ENCODE results near the gene PPP6R3. TPM values are rescaled to one million over a fixed set of nuclear protein-coding genes. Genes with fewer than 3 reads are reported as not detected.
"Not testable (repeated sequence)": the region's sequence is repeated elsewhere in the genome, so short reads cannot be mapped to it uniquely, and the experiment has no call there.

PPP6R3 gene
- total and polyA plus RNA-seq, 2 of the 8 experiments (the other 6 are each of a cell fraction or from before 2014, with no cell fraction given), result 44.6 to 150 TPM

- not testable (repeated sequence) for H3K27ac ChIP-seq (ENCODE audit: low read depth, low read length); H4K91ac ChIP-seq (replicated peaks; ENCODE audit: insufficient read length, low read length); H2AFZ ChIP-seq (ENCODE audit: low read length); H3K27me3 ChIP-seq (replicated peaks in 1 of 4; ENCODE audit: control insufficient read depth in 3 of 4, extremely low read depth in 1 of 4, insufficient read depth in 3 of 4, low read length in 3 of 4); H3K4ac ChIP-seq (replicated peaks; ENCODE audit: insufficient read length, low read depth, low read length); H2BK5ac ChIP-seq (ENCODE audit: low read depth, low read length); H3K23me2 ChIP-seq (ENCODE audit: low read depth, low read length); H3K4me1 ChIP-seq (replicated peaks in 1 of 4; ENCODE audit: control insufficient read depth in 3 of 4, insufficient read depth in 4 of 4, low read length in 3 of 4); FAIRE-seq; H3K4me2 ChIP-seq (ENCODE audit: insufficient read depth in 1 of 2, low read depth in 2 of 2, low read length in 2 of 2); H2AK5ac ChIP-seq (ENCODE audit: low read depth, low read length); H2BK120ac ChIP-seq (replicated peaks; ENCODE audit: low read depth, low read length); H3K4me3 ChIP-seq (ENCODE audit: extremely low read depth in 1 of 4, insufficient read depth in 2 of 4, low read depth in 3 of 4, low read length in 4 of 4); H3K79me2 ChIP-seq (ENCODE audit: control insufficient read depth in 1 of 2, insufficient read depth in 2 of 2, low read length in 2 of 2); H2BK12ac ChIP-seq (ENCODE audit: low read depth, low read length); H3K9me3 ChIP-seq (ENCODE audit: insufficient read depth in 2 of 2, low read depth in 1 of 2, low read length in 1 of 2); H3K36me3 ChIP-seq (ENCODE audit: control insufficient read depth in 2 of 4, insufficient read depth in 4 of 4, low read length in 3 of 4); H3K79me1 ChIP-seq (ENCODE audit: low read depth, low read length); H3K23ac ChIP-seq (ENCODE audit: insufficient read length); H3K9ac ChIP-seq (replicated peaks in 1 of 4; ENCODE audit: extremely low read depth in 1 of 4, low read depth in 3 of 4, low read length in 3 of 4); H4K8ac ChIP-seq (ENCODE audit: extremely low read depth, insufficient read depth, low read length); H3K18ac ChIP-seq (ENCODE audit: extremely low read depth, low read length); H3K14ac ChIP-seq (ENCODE audit: insufficient read length); H2BK20ac ChIP-seq (ENCODE audit: low read length); H4K20me1 ChIP-seq (replicated peaks in 1 of 2; ENCODE audit: control insufficient read depth in 1 of 2, insufficient read depth in 2 of 2, low read length in 2 of 2); H2BK15ac ChIP-seq (ENCODE audit: low read length); H3K56ac ChIP-seq (replicated peaks; ENCODE audit: insufficient read length, low read depth, low read length); H4K5ac ChIP-seq (ENCODE audit: insufficient read length, low read depth, low read length); DNase-seq (ENCODE audit: low read depth in 1 of 2, low spot score in 2 of 2)
- ChIA-PET POLR2A (ENCODE audit: partially characterized antibody) (interaction anchor here (1.4 kb wide), 1 partner anchor 18 kb away, joined by 3 read pairs; no protein-coding TSS in a partner anchor), CTCF (ENCODE audit: partially characterized antibody) (interaction anchor here (1.2 kb wide), 2 partner anchors 26 to 80 kb away, joined by 3 read pairs; no protein-coding TSS in a partner anchor)
- 84% methylated on average over 3 of the region's 5 CpGs; no CpG with 5 or more reads in 1 of the 2 experiments for WGBS, 2 experiments (ENCODE audit: extremely low coverage in 1 of 2, insufficient coverage in 1 of 2, insufficient read length in 1 of 2, insufficient replicate concordance in 2 of 2, low coverage in 1 of 2, low lambda C conversion rate in 2 of 2, missing lambda C conversion rate in 1 of 2)
Measured at GRCh38 chr11:68628837-68629236, 168.3 kb downstream of the PPP6R3 start.

GRCh38 chr11:68632375-68632774 is 171.8 kb downstream of the PPP6R3 start:
- H3K79me1 ChIP-seq (ENCODE audit: low read depth, low read length); H3K14ac ChIP-seq (ENCODE audit: insufficient read length); H3K56ac ChIP-seq (replicated peaks; ENCODE audit: insufficient read length, low read depth, low read length); H4K91ac ChIP-seq (replicated peaks; ENCODE audit: insufficient read length, low read length); H2BK15ac ChIP-seq (ENCODE audit: low read length); H3K27me3 ChIP-seq (replicated peaks in 1 of 4; ENCODE audit: control insufficient read depth in 3 of 4, extremely low read depth in 1 of 4, insufficient read depth in 3 of 4, low read length in 3 of 4); H3K79me2 ChIP-seq (ENCODE audit: control insufficient read depth in 1 of 2, insufficient read depth in 2 of 2, low read length in 2 of 2); H3K36me3 ChIP-seq (ENCODE audit: control insufficient read depth in 2 of 4, insufficient read depth in 4 of 4, low read length in 3 of 4); DNase-seq (ENCODE audit: low read depth in 1 of 2, low spot score in 2 of 2); H2BK20ac ChIP-seq (ENCODE audit: low read length); H4K20me1 ChIP-seq (replicated peaks in 1 of 2; ENCODE audit: control insufficient read depth in 1 of 2, insufficient read depth in 2 of 2, low read length in 2 of 2); H2AK5ac ChIP-seq (ENCODE audit: low read depth, low read length); H3K9me3 ChIP-seq (ENCODE audit: insufficient read depth in 2 of 2, low read depth in 1 of 2, low read length in 1 of 2); H2AFZ ChIP-seq (ENCODE audit: low read length); H3K18ac ChIP-seq (ENCODE audit: extremely low read depth, low read length); POLR2A ChIA-PET (ENCODE audit: partially characterized antibody); H3K23ac ChIP-seq (ENCODE audit: insufficient read length); H3K27ac ChIP-seq (ENCODE audit: low read depth, low read length); FAIRE-seq; H3K23me2 ChIP-seq (ENCODE audit: low read depth, low read length); H2BK12ac ChIP-seq (ENCODE audit: low read depth, low read length); H4K5ac ChIP-seq (ENCODE audit: insufficient read length, low read depth, low read length); H2BK5ac ChIP-seq (ENCODE audit: low read depth, low read length); H3K4me2 ChIP-seq (ENCODE audit: insufficient read depth in 1 of 2, low read depth in 2 of 2, low read length in 2 of 2); H3K9ac ChIP-seq (replicated peaks in 1 of 4; ENCODE audit: extremely low read depth in 1 of 4, low read depth in 3 of 4, low read length in 3 of 4); H3K4me3 ChIP-seq (ENCODE audit: extremely low read depth in 1 of 4, insufficient read depth in 2 of 4, low read depth in 3 of 4, low read length in 4 of 4); H2BK120ac ChIP-seq (replicated peaks; ENCODE audit: low read depth, low read length); H4K8ac ChIP-seq (ENCODE audit: extremely low read depth, insufficient read depth, low read length); H3K4ac ChIP-seq (replicated peaks; ENCODE audit: insufficient read length, low read depth, low read length); H3K4me1 ChIP-seq (replicated peaks in 1 of 4; ENCODE audit: control insufficient read depth in 3 of 4, insufficient read depth in 4 of 4, low read length in 3 of 4): not testable (repeated sequence)
- CTCF ChIA-PET (ENCODE audit: partially characterized antibody), result interaction anchor here (0.5 to 1.0 kb wide), 18 partner anchors 20 to 473 kb away, joined by 3 to 6 read pairs (median 3); partner anchors contain the start of gene TESMIN
- 88% methylated on average over 8 of the region's 8 CpGs; no CpG with 5 or more reads in 1 of the 2 experiments for WGBS, 2 experiments (ENCODE audit: extremely low coverage in 1 of 2, insufficient coverage in 1 of 2, insufficient read length in 1 of 2, insufficient replicate concordance in 2 of 2, low coverage in 1 of 2, low lambda C conversion rate in 2 of 2, missing lambda C conversion rate in 1 of 2)
